ENCODE data around the gene ZFP92. TPM values are rescaled to one million over a fixed set of nuclear protein-coding genes. Genes with fewer than 3 reads are reported as not detected.

ZFP92 gene
- total RNA-seq, 1 donor from 2014 or later: 4.5 TPM

- no peaks in the 10 kb centered on the region for H3K4me1 ChIP-seq
- DNase-seq (no peak), ATAC-seq (no peak)
- H3K27ac ChIP-seq: no peak overlapping the region
- intact Hi-C loops (cut with DNase I): no loop called here
- TF ChIP-seq CTCF (IDR thresholded peaks at IDR 0.05): no peak
- no peaks in the 10 kb centered on the region for H3K9me3 ChIP-seq
- H3K4me3 ChIP-seq: no peak overlapping the region
- H3K27me3 ChIP-seq (ENCODE audit: low read depth): no peaks in the 10 kb centered on the region
- no peaks in the 10 kb centered on the region for H3K36me3 ChIP-seq
Observed at GRCh38 chrX:153441981-153442380, 30.7 kb downstream of the ZFP92 start.

GRCh38 chrX:153442463-153442862 lies 31.2 kb downstream of the ZFP92 start:
- Histone ChIP-seq H3K27me3 (ENCODE audit: low read depth) (no peaks in the 10 kb centered on the region), H3K27ac (no peak overlapping the region), H3K36me3 (peaks cover 4% of the 10 kb centered on the region), H3K4me1 (no peaks in the 10 kb centered on the region), H3K4me3 (no peak overlapping the region), H3K9me3 (no peaks in the 10 kb centered on the region)
- ATAC-seq (no peak), DNase-seq (no peak)
- intact Hi-C loops (cut with DNase I): no loop called here
- no peak for TF ChIP-seq CTCF (IDR thresholded peaks at IDR 0.05)

- H3K9me3 ChIP-seq: no peaks in the 10 kb centered on the region
- H3K4me3 ChIP-seq: no peak overlapping the region
- H3K27me3 ChIP-seq (ENCODE audit: low read depth): no peaks in the 10 kb centered on the region
- ATAC-seq: no peak
- H3K4me1 ChIP-seq: no peaks in the 10 kb centered on the region
- H3K36me3 ChIP-seq: peaks cover 7% of the 10 kb centered on the region
- no peak for TF ChIP-seq CTCF (IDR thresholded peaks at IDR 0.05)
- intact Hi-C loops (cut with DNase I): no loop called here
- no peak for DNase-seq
- H3K27ac ChIP-seq: no peak overlapping the region
Observed at GRCh38 chrX:153443476-153444332, 32.4 kb downstream of the ZFP92 start.

- H3K27ac ChIP-seq: no peak overlapping the region
- no peak for ATAC-seq
- intact Hi-C loops (cut with DNase I): no loop called here
- no peak for TF ChIP-seq CTCF (IDR thresholded peaks at IDR 0.05)
- no peak overlapping the region for H3K4me3 ChIP-seq
- DNase-seq: no peak
- no peaks in the 10 kb centered on the region for H3K9me3 ChIP-seq
- peaks cover 11% of the 10 kb centered on the region for H3K36me3 ChIP-seq
- H3K4me1 ChIP-seq: no peaks in the 10 kb centered on the region
- no peaks in the 10 kb centered on the region for H3K27me3 ChIP-seq (ENCODE audit: low read depth)
Observed at GRCh38 chrX:153444333-153445011, 33.2 kb downstream of the ZFP92 start.

GRCh38 chrX:153445106-153445855 lies 34.0 kb downstream of the ZFP92 start:
- TF ChIP-seq CTCF (IDR thresholded peaks at IDR 0.05): no peak
- no peaks in the 10 kb centered on the region for H3K27me3 ChIP-seq (ENCODE audit: low read depth)
- no peak for DNase-seq
- no peak for ATAC-seq
- H3K9me3 ChIP-seq: no peaks in the 10 kb centered on the region
- H3K4me3 ChIP-seq: no peak overlapping the region
- no peak overlapping the region for H3K27ac ChIP-seq
- intact Hi-C loops (cut with DNase I): no loop called here
- peaks cover 13% of the 10 kb centered on the region for H3K36me3 ChIP-seq
- no peaks in the 10 kb centered on the region for H3K4me1 ChIP-seq
